Testis (tissue), 3 donors: ENCODE results near the gene RCOR1. TPM values are rescaled to one million over a fixed set of nuclear protein-coding genes. Genes with fewer than 3 reads are reported as not detected.

Experiments
- DNase-seq: peaks from one replicate; pipeline ENCODE4 v3.0.0-alpha.2; 2019
- H3K27ac ChIP-seq, 2 donors: fragments of 200-600 bp; sonication (generic); one replicate each; pipeline ENCODE4 v1.5.1; 2019
- H3K27me3 ChIP-seq: fragments of 200-600 bp; sonication (generic); one replicate; pipeline ENCODE4 v1.5.1; 2019
- H3K36me3 ChIP-seq: fragments of 200-600 bp; sonication (generic); one replicate; pipeline ENCODE4 v1.5.1; 2017; ENCODE audit warnings: low read depth; ENCODE audit errors: missing control alignments
- H3K4me1 ChIP-seq: fragments of 200-600 bp; sonication (generic); one replicate; pipeline ENCODE4 v1.5.1; 2019
- H3K4me3 ChIP-seq, 2 donors: fragments of 200-600 bp; sonication (generic); one replicate each; pipeline ENCODE4 v1.5.1; 2017 to 2019
- H3K9me3 ChIP-seq: fragments of 200-600 bp; sonication (generic); one replicate; pipeline ENCODE4 v1.5.1; 2017
- CTCF ChIP-seq, 3 experiments: fragments of 450-650 bp in 2 of 3; fragments of 200-600 bp in 1 of 3; sonication (generic) in 1 of 3; IDR thresholded peaks; one replicate each; pipeline ENCODE4 v1.5.1; 2016 to 2019; ENCODE audit warnings: antibody characterized with exemption in 3 of 3, mild to moderate bottlenecking in 2 of 3, moderate library complexity in 1 of 3
- POLR2A ChIP-seq: fragments of 450-650 bp; IDR thresholded peaks from one replicate; pipeline ENCODE4 v1.6.1; 2017; ENCODE audit warnings: antibody characterized with exemption, mild to moderate bottlenecking, moderate library complexity
- WGBS, 2 donors: methylation state at CpG; one replicate each; pipeline ENCODE4 v1.1.5; 2018; 5-methylcytosine and 5-hydroxymethylcytosine counted together
- intact Hi-C: fragments of 100-400 bp; cut with DNase I; formaldehyde crosslinking; loops from one replicate; pipeline ENCODE4 v1.15.1; 2023; ENCODE audit warnings: low total_unique reads
- polyA plus RNA-seq: library from polyadenylated mRNA; stranded (reverse); fragments of 350-450 nt; fragmentation: Illumina TruSeq; extraction: RNeasy Lipid Tissue Mini Kit (QIAGEN cat#74804); gene quantifications from one replicate; pipeline ENCODE4 v1.2.3, GENCODE V29; 2014; ENCODE audit warnings: low read depth, low replicate concordance; ENCODE audit not compliant: insufficient read depth
- total RNA-seq, 2 donors: library from RNA; depleted of rRNA; stranded (reverse); fragments of >200 nt; gene quantifications; one replicate each; pipeline ENCODE4 v1.2.3, GENCODE V29; 2016

Gene RCOR1
- total and polyA plus RNA-seq, 3 donors from 2014 or later: 33.8 to 37.8 (median 33.9) TPM

GRCh38 chr14:102739190-102739469 lies 146.7 kb downstream of the RCOR1 start:
- Histone ChIP-seq H3K4me1 (no peaks in the 10 kb centered on the region), H3K9me3 (no peaks in the 10 kb centered on the region), H3K27me3 (no peaks in the 10 kb centered on the region), H3K27ac (no peak overlapping the region), H3K36me3 (no peaks in the 10 kb centered on the region), H3K4me3 (no peak overlapping the region)
- intact Hi-C loops: no loop called here
- DNase-seq: no peak
- no peak for TF ChIP-seq CTCF (IDR thresholded peaks at IDR 0.05)
- WGBS, 2 donors: 89 to 100% methylated on average over 1 to 3 of the region's 3 CpGs

GRCh38 chr14:102746634-102747438 lies 154.4 kb downstream of the RCOR1 start:
- intact Hi-C loops: no loop called here
- H3K4me3 ChIP-seq: no peak overlapping the region
- no peaks in the 10 kb centered on the region for H3K4me1 ChIP-seq
- no peak for TF ChIP-seq POLR2A
- no peak for TF ChIP-seq CTCF (IDR thresholded peaks at IDR 0.05)
- H3K27me3 ChIP-seq: no peaks in the 10 kb centered on the region
- H3K9me3 ChIP-seq: no peaks in the 10 kb centered on the region
- no peak overlapping the region for H3K27ac ChIP-seq
- DNase-seq: no peak
- WGBS, 2 donors: 95% methylated on average over 13 to 24 of the region's 28 CpGs
- no peaks in the 10 kb centered on the region for H3K36me3 ChIP-seq

- Histone ChIP-seq H3K27ac (no peak overlapping the region), H3K9me3 (no peaks in the 10 kb centered on the region), H3K4me3 (no peak overlapping the region), H3K36me3 (no peaks in the 10 kb centered on the region), H3K27me3 (no peaks in the 10 kb centered on the region), H3K4me1 (no peaks in the 10 kb centered on the region)
- intact Hi-C loops: no loop called here
- TF ChIP-seq CTCF (IDR thresholded peaks at IDR 0.05) (no peak), POLR2A (no peak)
- 90 to 100% methylated on average over 2 to 8 of the region's 8 CpGs for WGBS, 2 donors
- no peak for DNase-seq
Observed at GRCh38 chr14:102748806-102749205, 156.4 kb downstream of the RCOR1 start.

DNA sequence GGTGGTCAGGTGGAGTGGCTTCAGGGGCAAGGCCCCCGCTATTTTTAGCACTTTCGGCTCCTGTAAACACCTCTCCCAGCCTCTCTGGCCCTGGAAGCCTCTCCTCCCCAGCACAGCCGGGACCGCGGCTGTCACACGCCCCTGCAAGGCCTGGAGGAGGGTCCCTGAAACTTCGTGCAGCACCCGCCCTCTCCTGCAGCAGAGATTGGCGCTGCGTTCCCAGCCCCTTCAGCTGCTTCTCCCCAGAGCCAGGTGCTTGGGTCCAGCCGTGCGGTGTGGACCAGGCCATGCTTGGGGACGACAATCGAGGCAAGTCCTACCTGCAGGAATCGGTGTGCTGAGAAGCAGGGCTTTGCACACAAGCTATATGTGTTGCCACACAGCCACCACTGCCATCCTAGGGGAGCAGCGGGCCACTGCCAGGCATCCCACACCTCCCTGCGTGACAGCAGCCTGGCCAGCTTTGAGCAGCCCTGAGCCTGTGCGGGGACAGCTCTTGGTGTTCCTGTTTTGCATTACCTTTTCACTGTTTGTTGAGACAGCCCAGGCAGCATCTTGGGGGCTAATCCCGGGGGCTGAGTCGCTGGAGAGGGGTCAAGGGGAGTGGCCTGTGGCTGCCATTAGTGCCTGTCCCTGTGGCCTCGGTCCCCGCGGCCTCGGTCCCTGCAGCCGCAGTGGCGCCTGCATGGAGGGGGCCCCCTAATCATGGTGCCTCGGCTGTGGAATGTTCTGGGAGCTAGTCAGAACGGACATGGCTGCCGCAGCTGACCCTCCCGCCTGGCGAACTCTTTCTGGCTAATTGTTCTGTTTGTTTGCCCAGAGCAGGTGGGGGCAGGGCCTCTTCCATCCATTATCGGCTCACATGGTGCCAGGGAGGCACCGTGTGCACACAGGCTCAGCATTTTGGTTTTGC lies 157.2 kb downstream of the RCOR1 start:
- no peak overlapping the region for H3K27ac ChIP-seq
- intact Hi-C loops: no loop called here
- WGBS, 2 donors: 77 to 84% methylated on average over 18 to 33 of the region's 33 CpGs
- no peaks in the 10 kb centered on the region for H3K27me3 ChIP-seq
- no peak overlapping the region for H3K4me3 ChIP-seq
- no peaks in the 10 kb centered on the region for H3K9me3 ChIP-seq
- DNase-seq: no peak
- TF ChIP-seq POLR2A: no peak
- no peak for TF ChIP-seq CTCF (IDR thresholded peaks at IDR 0.05)
- H3K4me1 ChIP-seq: no peaks in the 10 kb centered on the region
- H3K36me3 ChIP-seq: no peaks in the 10 kb centered on the region
